ENCODE data around the gene DHRS11. TPM values are rescaled to one million over a fixed set of nuclear protein-coding genes. Genes with fewer than 3 reads are reported as not detected.

Gene DHRS11
- total and polyA plus RNA-seq, 2 of the 4 experiments (the other 2 are of a cell fraction) = 7.0 to 14.5 TPM

GRCh38 chr17:36629252-36629847 is 37.7 kb downstream of the DHRS11 start (continued):
- no peak for TF ChIP-seq POLR2A (IDR thresholded peaks at IDR 0.05; ENCODE audit: low read depth, low read length)

GRCh38 chr17:36629970-36630502 is 38.4 kb downstream of the DHRS11 start:
- ChIA-PET POLR2A (ENCODE audit: unreplicated experiment) (no interaction called here), CTCF (interaction anchor here (0.7 to 2.2 kb wide), 5 partner anchors 417 to 610 kb away, joined by 3 to 9 read pairs (median 4); no protein-coding TSS in a partner anchor)
- no peak overlapping the region for H3K4ac ChIP-seq (ENCODE audit: low read depth, low read length)
- no peak overlapping the region for H4K8ac ChIP-seq (ENCODE audit: low read depth in 2 of 2, low read length in 2 of 2)
- DNase-seq = no peak
- H3K23ac ChIP-seq (ENCODE audit: low read depth, low read length) = no peak overlapping the region
- H2BK5ac ChIP-seq (ENCODE audit: low read depth, low read length, poor library complexity, severe bottlenecking) = no peak overlapping the region
- no peak overlapping the region for H4K5ac ChIP-seq (ENCODE audit: low read depth, low read length)
- intact Hi-C loops (cut with micrococcal nuclease) = loop anchor here (1.0 to 10.0 kb wide), 5 partner anchors 315 to 743 kb away; partner anchors contain the start of gene AATF
- no peak overlapping the region for H3K4me3 ChIP-seq (ENCODE audit: insufficient read depth, low read depth, low read length)
- no peak overlapping the region for H3K56ac ChIP-seq (ENCODE audit: extremely low read depth, insufficient read depth, low read length)
- H3K18ac ChIP-seq (ENCODE audit: low read depth, low read length) = no peak overlapping the region
- H3K14ac ChIP-seq (replicated peaks; ENCODE audit: low read depth, low read length) = no peak overlapping the region
- no CpG with 5 or more reads among the region's 8 CpGs for WGBS, 2 experiments (ENCODE audit: extremely low coverage in 2 of 2, insufficient read length in 1 of 2)
- no peaks in the 10 kb centered on the region for H3K9me3 ChIP-seq (ENCODE audit: control insufficient read depth, insufficient read depth, low read length)
- H2BK20ac ChIP-seq (ENCODE audit: low read depth, low read length) = no peak overlapping the region
- no peak overlapping the region for H3K9ac ChIP-seq (ENCODE audit: low read depth, low read length)
- no peak overlapping the region for H3K4me2 ChIP-seq (ENCODE audit: low read depth, low read length)
- no peaks in the 10 kb centered on the region for H3K9me1 ChIP-seq (ENCODE audit: insufficient read depth, low read length)
- no peak overlapping the region for H2AK9ac ChIP-seq (replicated peaks; ENCODE audit: low read depth, low read length, poor library complexity)
- in situ Hi-C loops (cut with MboI; ENCODE audit: low sequenced_read_pairs) = loop anchor here (5.0 to 10.0 kb wide), 2 partner anchors 417 to 615 kb away; no protein-coding TSS in a partner anchor
- no peak for ATAC-seq (ENCODE audit: low read depth)
- no peak overlapping the region for H2BK120ac ChIP-seq (ENCODE audit: low read depth, low read length)
- H4K91ac ChIP-seq (ENCODE audit: insufficient read depth, low read depth, low read length) = no peak overlapping the region
- H3K79me1 ChIP-seq (ENCODE audit: low read depth in 1 of 2, low read length in 2 of 2) = no peaks in the 10 kb centered on the region
- no peaks in the 10 kb centered on the region; the same call in 1 of the 2 replicates for H4K20me1 ChIP-seq (ENCODE audit: insufficient read depth, low read length)
- no peak overlapping the region for H2AFZ ChIP-seq (replicated peaks; ENCODE audit: low read length, poor library complexity)
- H2AK5ac ChIP-seq (ENCODE audit: low read depth, low read length) = no peak overlapping the region
- H3K36me3 ChIP-seq (ENCODE audit: control insufficient read depth, insufficient read depth, low read length) = no peaks in the 10 kb centered on the region
- peaks cover 50% of the 10 kb centered on the region for H3K27me3 ChIP-seq (ENCODE audit: control insufficient read depth, insufficient read depth, low read length)
- no peak overlapping the region for H2BK15ac ChIP-seq (ENCODE audit: low read depth, low read length)
- dilution Hi-C loops (cut with HindIII; ENCODE audit: low sequenced_read_pairs, unreplicated experiment) = loop anchor here (25.0 kb wide), 1 partner anchor 432 kb away; no protein-coding TSS in a partner anchor
- H3K4me1 ChIP-seq (ENCODE audit: control insufficient read depth, insufficient read depth, low read length) = peaks cover 2% of the 10 kb centered on the region; the same call in 1 of the 2 replicates
- H3K27ac ChIP-seq (ENCODE audit: insufficient read depth, low read length) = no peak overlapping the region
- BruUV-seq (replicated peaks) = no TSS peak
- no peak for TF ChIP-seq RAD21 (IDR thresholded peaks at IDR 0.05; ENCODE audit: low read length)
- TF ChIP-seq RFX5 (IDR thresholded peaks at IDR 0.05; ENCODE audit: low read depth, low read length) = no peak
- no peak for TF ChIP-seq SMC3 (IDR thresholded peaks at IDR 0.05; ENCODE audit: low read depth, low read length)
- TF ChIP-seq ELK1 (IDR thresholded peaks at IDR 0.05; ENCODE audit: borderline replicate concordance, low read depth, low read length) = no peak
- TF ChIP-seq CEBPB (IDR thresholded peaks at IDR 0.05; ENCODE audit: low read depth, low read length) = no peak
- TF ChIP-seq MAFK (IDR thresholded peaks at IDR 0.05; ENCODE audit: low read depth, low read length) = no peak
- TF ChIP-seq CTCF (conservative IDR thresholded peaks at IDR 0.05; ENCODE audit: low read depth, low read length) = no peak
- no peak for TF ChIP-seq BHLHE40 (IDR thresholded peaks at IDR 0.05; ENCODE audit: low read depth, low read length)
- no peak for TF ChIP-seq MAZ (IDR thresholded peaks at IDR 0.05; ENCODE audit: borderline replicate concordance, low read depth, low read length)
- TF ChIP-seq MXI1 (IDR thresholded peaks at IDR 0.05; ENCODE audit: borderline replicate concordance, low read depth, low read length) = no peak
- no peak for TF ChIP-seq FOS (IDR thresholded peaks at IDR 0.05; ENCODE audit: low read depth, low read length)
- TF ChIP-seq NFE2L2 (IDR thresholded peaks at IDR 0.05; ENCODE audit: low read depth, low read length) = no peak
- TF ChIP-seq POLR2A (IDR thresholded peaks at IDR 0.05; ENCODE audit: low read depth, low read length) = no peak
- no peak for TF ChIP-seq CHD1 (IDR thresholded peaks at IDR 0.05; ENCODE audit: low read depth, low read length)
